Neural cell (in vitro differentiated cells): ENCODE results near the gene SMG6. TPM values are rescaled to one million over a fixed set of nuclear protein-coding genes. Genes with fewer than 3 reads are reported as not detected.

Experiments
- H2AFZ ChIP-seq: fragments of 200-600, 300-800 bp; sonication (generic), shearing (Covaris generic); 2 replicates; pipeline ENCODE4 v1.6.0; 2014; ENCODE audit warnings: low read depth, mild to moderate bottlenecking, antibody characterized with exemption, low read length, moderate library complexity
- H3F3A ChIP-seq: fragments of 200-600 bp; shearing (Covaris generic); 2 replicates; pipeline ENCODE4 v1.6.1; 2016; ENCODE audit warnings: mild to moderate bottlenecking, moderate library complexity, mixed read lengths, antibody characterized with exemption, low read length; ENCODE audit not compliant: insufficient read depth, poor library complexity, severe bottlenecking
- H3K27ac ChIP-seq: fragments of 200-600, 300-800 bp; sonication (generic), shearing (Covaris generic); 2 replicates; pipeline ENCODE4 v1.5.1; 2014; ENCODE audit warnings: mild to moderate bottlenecking, low read length, moderate library complexity
- H3K27me3 ChIP-seq: fragments of 300-800, 200-600 bp; sonication (generic), shearing (Covaris generic); 2 replicates; pipeline ENCODE4 v1.6.0; 2014; ENCODE audit warnings: mild to moderate bottlenecking, low read depth, low read length, moderate library complexity; ENCODE audit not compliant: insufficient read depth
- H3K36me3 ChIP-seq: fragments of 300-800, 200-600 bp; sonication (generic), shearing (Covaris generic); 2 replicates; pipeline ENCODE4 v1.5.1; 2014; ENCODE audit warnings: mild to moderate bottlenecking, antibody characterized with exemption, low read length, moderate library complexity; ENCODE audit not compliant: insufficient read depth
- H3K4me2 ChIP-seq: fragments of 300-800, 200-600 bp; sonication (generic), shearing (Covaris generic); 2 replicates; pipeline ENCODE4 v1.6.0; 2014; ENCODE audit warnings: mild to moderate bottlenecking, low read length
- H3K4me3 ChIP-seq: fragments of 300-800, 200-600 bp; sonication (generic), shearing (Covaris generic); 2 replicates; pipeline ENCODE4 v1.5.1; 2014; ENCODE audit warnings: mild to moderate bottlenecking, low read length, moderate library complexity
- H3K79me2 ChIP-seq: fragments of 200-600 bp; shearing (Covaris generic); replicated peaks from 2 replicates; pipeline ENCODE4 v1.6.0; 2014; ENCODE audit warnings: mild to moderate bottlenecking, low read length, moderate library complexity; ENCODE audit not compliant: insufficient read depth
- H3K9ac ChIP-seq: fragments of 300-800, 200-600 bp; sonication (generic), shearing (Covaris generic); 2 replicates; pipeline ENCODE4 v1.6.1; 2016; ENCODE audit warnings: mild to moderate bottlenecking, low read length, mixed read lengths
- H3K9me2 ChIP-seq: fragments of 200-600 bp; shearing (Covaris generic); 2 replicates; pipeline ENCODE4 v1.6.1; 2016; ENCODE audit warnings: mild to moderate bottlenecking, low read length, mixed read lengths; ENCODE audit not compliant: insufficient read depth
- H3K9me3 ChIP-seq: fragments of 200-600, 300-800 bp; sonication (generic), shearing (Covaris generic); 2 replicates; pipeline ENCODE4 v1.6.1; 2016; ENCODE audit warnings: mild to moderate bottlenecking, mixed run types, low read length, moderate library complexity, mixed read lengths
- H4K20me1 ChIP-seq: fragments of 200-600 bp; shearing (Covaris generic); 2 replicates; pipeline ENCODE4 v1.6.1; 2016; ENCODE audit warnings: mild to moderate bottlenecking, mixed run types; ENCODE audit not compliant: insufficient read depth
- CTCF ChIP-seq: fragments of 450-650 bp; IDR thresholded peaks from 2 replicates; pipeline ENCODE4 v1.5.1; 2014; ENCODE audit warnings: antibody characterized with exemption, mild to moderate bottlenecking, moderate library complexity; ENCODE audit not compliant: poor library complexity, severe bottlenecking
- EP300 ChIP-seq: fragments of 450-650 bp; conservative IDR thresholded peaks from 2 replicates; pipeline ENCODE4 v1.6.1; 2014; ENCODE audit warnings: antibody characterized with exemption, mild to moderate bottlenecking, moderate library complexity; ENCODE audit not compliant: poor library complexity, severe bottlenecking
- EZH2 ChIP-seq: fragments of 200-600, 300-800 bp; shearing (Covaris generic), sonication (generic); IDR thresholded peaks from 2 replicates; pipeline ENCODE4 v1.6.1; 2014; ENCODE audit warnings: antibody characterized with exemption, low read length, borderline replicate concordance, mild to moderate bottlenecking; ENCODE audit not compliant: insufficient read depth, poor library complexity, severe bottlenecking
- MXI1 ChIP-seq: fragments of 450-650 bp; conservative IDR thresholded peaks from 2 replicates; pipeline ENCODE4 v1.6.1; 2014; ENCODE audit warnings: antibody characterized with exemption, mild to moderate bottlenecking; ENCODE audit not compliant: poor library complexity, severe bottlenecking
- POLR2AphosphoS5 ChIP-seq: IDR thresholded peaks from 2 replicates; pipeline ENCODE4 v1.6.1; 2012
- RAD21 ChIP-seq: fragments of 450-650 bp; conservative IDR thresholded peaks from 2 replicates; pipeline ENCODE4 v1.6.1; 2014; ENCODE audit warnings: antibody characterized with exemption, mild to moderate bottlenecking, moderate library complexity
- REST ChIP-seq: IDR thresholded peaks from 2 replicates; pipeline ENCODE4 v1.6.1; 2012; ENCODE audit warnings: borderline replicate concordance
- SMC3 ChIP-seq: fragments of 450-650 bp; conservative IDR thresholded peaks from 2 replicates; pipeline ENCODE4 v1.6.1; 2014; ENCODE audit warnings: antibody characterized with exemption, mild to moderate bottlenecking, moderate library complexity; ENCODE audit not compliant: poor library complexity
- TAF1 ChIP-seq: IDR thresholded peaks from 2 replicates; pipeline ENCODE4 v1.6.1; 2012; ENCODE audit warnings: low read depth
- polyA plus RNA-seq: library from polyadenylated mRNA; depleted of rRNA; stranded (reverse); fragments of >200 nt; gene quantifications from 2 replicates; pipeline ENCODE4 v1.2.3, GENCODE V29; 2014

Gene SMG6
- polyA plus RNA-seq, 1 donor from 2014 or later = 13.9 TPM

GRCh38 chr17:2076087-2076984 is 227.2 kb downstream of the SMG6 start:
- Histone ChIP-seq H3K9me3 (no peaks in the 10 kb centered on the region), H3K27ac (no peak overlapping the region), H3K4me3 (no peak overlapping the region), H2AFZ (no peak overlapping the region), H3F3A (no peaks in the 10 kb centered on the region), H3K79me2 (no peaks in the 10 kb centered on the region), H4K20me1 (no peaks in the 10 kb centered on the region), H3K9me2 (no peaks in the 10 kb centered on the region), H3K36me3 (no peaks in the 10 kb centered on the region), H3K9ac (no peak overlapping the region), H3K27me3 (no peaks in the 10 kb centered on the region), H3K4me2 (no peak overlapping the region)
- no peak for TF ChIP-seq SMC3
- TF ChIP-seq CTCF = no peak
- no peak for TF ChIP-seq TAF1
- no peak for TF ChIP-seq POLR2AphosphoS5
- no peak for TF ChIP-seq REST

GRCh38 chr17:2075336-2076086 is 228.1 kb downstream of the SMG6 start:
- H2AFZ ChIP-seq = no peak overlapping the region
- no peaks in the 10 kb centered on the region for H3K36me3 ChIP-seq
- H3K27me3 ChIP-seq = no peaks in the 10 kb centered on the region
- no peak overlapping the region for H3K9ac ChIP-seq
- H3F3A ChIP-seq = no peaks in the 10 kb centered on the region
- H3K9me3 ChIP-seq = no peaks in the 10 kb centered on the region
- H3K4me2 ChIP-seq = no peak overlapping the region
- H3K79me2 ChIP-seq = no peaks in the 10 kb centered on the region
- H3K9me2 ChIP-seq = no peaks in the 10 kb centered on the region
- no peak for TF ChIP-seq POLR2AphosphoS5
- TF ChIP-seq MXI1 = no peak
- TF ChIP-seq EZH2 = no peak
- TF ChIP-seq RAD21 = no peak
- no peak for TF ChIP-seq CTCF
- no peak for TF ChIP-seq EP300
- TF ChIP-seq REST = no peak
- no peak for TF ChIP-seq TAF1
- no peak for TF ChIP-seq SMC3
- H4K20me1 ChIP-seq = no peaks in the 10 kb centered on the region
- no peak overlapping the region for H3K27ac ChIP-seq
- H3K4me3 ChIP-seq = no peak overlapping the region
